Activated T-cell treated with anti-CD3 and anti-CD28 coated beads, Interleukin-2, amount 50 U/mL, for 24 hours (primary cell): ENCODE data around the gene MAP3K14.

ENCODE experiments used
- DNase-seq: peaks from one replicate; pipeline ENCODE4 v3.0.0-alpha.2; 2020
- H3K27ac Mint-ChIP-seq: 2 replicates; pipeline ENCODE4 v1.8.0; 2020; ENCODE audit warnings: mild to moderate bottlenecking, mixed read lengths
- H3K27me3 Mint-ChIP-seq: 2 replicates; pipeline ENCODE4 v1.8.0; 2020; ENCODE audit warnings: mixed read lengths
- H3K36me3 Mint-ChIP-seq: 2 replicates; pipeline ENCODE4 v1.8.0; 2020; ENCODE audit warnings: low read depth, mixed read lengths
- H3K4me1 Mint-ChIP-seq: 2 replicates; pipeline ENCODE4 v1.8.0; 2020; ENCODE audit warnings: low read depth, mixed read lengths
- H3K4me3 Mint-ChIP-seq: 2 replicates; pipeline ENCODE4 v1.8.0; 2020; ENCODE audit warnings: mild to moderate bottlenecking, moderate library complexity, mixed read lengths
- H3K9me3 Mint-ChIP-seq: 2 replicates; pipeline ENCODE4 v1.8.0; 2020; ENCODE audit warnings: mixed read lengths

Gene MAP3K14

DNA sequence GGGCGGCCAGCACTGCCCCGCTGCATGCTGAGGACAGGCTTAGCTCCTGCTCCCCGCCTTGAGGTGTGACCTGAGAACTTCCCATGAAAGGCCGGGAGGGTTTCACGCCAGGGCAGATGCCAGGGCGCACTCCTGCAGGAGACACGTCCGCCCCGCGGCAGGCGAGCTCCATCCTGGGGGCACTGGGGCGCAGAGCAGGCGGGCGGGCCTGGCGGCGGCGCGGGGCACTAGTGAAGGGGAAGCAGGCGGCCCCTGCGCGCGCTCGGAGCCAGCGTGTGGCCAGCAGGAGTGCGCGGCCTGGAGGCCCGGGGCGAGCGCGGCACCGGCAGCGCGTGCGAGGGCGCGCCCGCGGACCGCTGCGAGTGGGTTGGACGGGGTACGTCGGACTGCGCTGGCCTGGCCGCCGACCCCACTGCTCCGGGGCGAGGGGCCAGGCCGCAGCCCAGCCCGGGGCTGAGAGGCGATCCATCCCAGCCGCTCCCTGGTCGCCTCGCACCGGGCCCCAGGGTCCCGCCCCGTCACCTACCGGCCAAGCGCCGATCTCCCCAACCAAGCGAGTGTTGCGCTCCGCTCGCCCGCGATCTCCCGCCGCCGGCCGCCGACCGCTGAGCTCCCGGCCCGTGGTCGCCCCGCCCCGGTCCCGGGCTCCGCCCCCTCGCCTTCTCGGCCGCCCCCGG lies at the start of gene MAP3K14:
TSS of gene MAP3K14 (minus strand) at position 587 of the 677 bp plus-strand sequence. CDS start 26,275 bp downstream, outside the sequence.
- Mint-ChIP-seq H3K4me3 (peak within 1 kb of the TSS; percentile 93), H3K36me3 (peaks cover 45% of the 10 kb centered on the region), H3K4me1 (peaks cover 68% of the 10 kb centered on the region), H3K27ac (peak within 1 kb of the TSS; percentile 97), H3K27me3 (no peaks in the 10 kb centered on the region), H3K9me3 (no peaks in the 10 kb centered on the region)
- peak; percentile 80 for DNase-seq

DNA sequence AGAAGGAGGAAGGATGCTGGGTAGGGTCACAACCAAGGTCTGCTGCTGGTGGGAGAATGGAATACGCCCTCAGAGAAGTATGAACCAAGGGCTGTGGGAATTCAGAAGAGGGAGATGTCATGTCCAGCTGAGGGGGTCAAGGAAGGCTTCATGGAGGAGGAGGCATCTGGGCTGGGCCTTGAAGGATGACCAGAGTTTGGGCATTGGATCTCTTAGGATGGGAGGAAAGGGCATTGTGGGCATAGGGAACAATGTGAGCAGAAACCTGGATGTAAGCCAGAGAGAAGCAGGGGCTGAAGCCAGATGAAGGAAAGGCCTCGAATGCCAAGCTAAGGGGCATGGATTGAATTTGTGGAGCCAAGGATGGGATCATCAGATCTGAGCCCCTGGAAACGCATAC lies 49.2 kb upstream of the MAP3K14 start:
- Mint-ChIP-seq H3K27ac (no peak overlapping the region), H3K4me3 (no peak overlapping the region), H3K4me1 (peaks cover 4% of the 10 kb centered on the region), H3K27me3 (peaks cover 12% of the 10 kb centered on the region), H3K9me3 (no peaks in the 10 kb centered on the region), H3K36me3 (no peaks in the 10 kb centered on the region)
- DNase-seq = no peak

DNA sequence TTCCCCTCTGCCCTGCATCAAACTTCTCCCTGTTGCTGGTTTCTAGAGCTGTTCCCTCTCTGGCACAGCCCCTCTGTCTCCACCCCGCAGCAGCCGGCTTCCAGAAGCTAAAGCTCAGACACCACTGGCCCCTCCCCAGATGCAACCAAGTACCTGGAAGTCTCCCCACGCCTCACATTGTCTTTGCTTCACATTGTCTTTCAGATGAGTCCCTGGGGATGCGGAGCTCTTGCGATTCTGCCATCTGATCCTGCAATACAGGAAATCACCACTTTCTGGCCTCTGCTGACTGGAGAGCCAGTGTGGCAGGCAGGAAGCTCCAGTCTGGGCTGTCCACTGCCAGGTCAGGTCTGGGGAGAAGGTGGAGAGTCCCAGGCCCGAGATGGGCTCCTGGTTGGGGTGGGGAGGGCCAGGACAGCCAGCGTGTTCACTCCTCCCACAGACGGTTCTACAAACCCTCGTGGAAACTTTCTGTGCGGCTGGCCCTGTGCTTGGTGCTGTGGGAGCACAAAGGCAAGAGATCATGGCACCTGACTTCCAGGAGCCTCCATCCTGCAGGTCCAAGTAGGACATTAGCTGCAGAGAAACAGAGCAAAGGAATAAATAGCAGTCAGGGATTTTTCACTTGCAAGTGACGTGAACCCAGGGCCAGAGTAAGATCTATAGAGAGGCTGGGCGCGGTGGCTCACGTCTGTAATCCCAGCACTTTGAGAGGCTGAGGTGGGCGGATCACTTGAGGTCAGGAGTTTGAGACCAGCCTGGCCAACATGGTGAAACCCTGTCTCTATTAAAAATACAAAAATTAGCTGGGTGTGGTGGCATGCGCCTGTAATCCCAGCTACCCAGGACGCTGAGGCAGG lies 47.9 kb upstream of the MAP3K14 start:
- Mint-ChIP-seq H3K27ac (no peak overlapping the region), H3K36me3 (no peaks in the 10 kb centered on the region), H3K4me3 (no peak overlapping the region), H3K27me3 (peaks cover 18% of the 10 kb centered on the region), H3K4me1 (no peaks in the 10 kb centered on the region), H3K9me3 (no peaks in the 10 kb centered on the region)
- no peak for DNase-seq

DNA sequence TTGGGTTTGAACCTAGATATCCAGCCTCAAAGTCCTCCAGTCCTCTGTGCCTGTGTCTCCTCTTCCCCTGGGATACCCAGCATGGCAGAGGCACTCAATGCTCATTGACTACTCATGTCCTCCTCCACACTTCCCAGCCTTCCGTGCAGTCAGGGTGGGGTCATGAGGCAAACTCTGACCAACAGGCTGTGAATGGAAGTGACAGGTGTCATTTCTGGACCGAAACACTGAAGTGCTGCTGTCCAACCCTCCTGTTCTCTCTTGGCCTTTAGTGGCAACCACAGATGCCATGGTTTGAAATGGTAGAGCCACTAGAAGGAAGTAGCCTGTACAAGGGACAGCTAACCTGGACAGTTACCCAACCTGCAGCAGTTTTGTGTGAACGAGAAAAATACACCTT lies 46.7 kb upstream of the MAP3K14 start:
- H3K27ac Mint-ChIP-seq = no peak overlapping the region
- no peaks in the 10 kb centered on the region for H3K9me3 Mint-ChIP-seq
- no peak overlapping the region for H3K4me3 Mint-ChIP-seq
- no peaks in the 10 kb centered on the region for H3K36me3 Mint-ChIP-seq
- peak; percentile 17 for DNase-seq
- peaks cover 3% of the 10 kb centered on the region for H3K4me1 Mint-ChIP-seq
- H3K27me3 Mint-ChIP-seq = peaks cover 18% of the 10 kb centered on the region

DNA sequence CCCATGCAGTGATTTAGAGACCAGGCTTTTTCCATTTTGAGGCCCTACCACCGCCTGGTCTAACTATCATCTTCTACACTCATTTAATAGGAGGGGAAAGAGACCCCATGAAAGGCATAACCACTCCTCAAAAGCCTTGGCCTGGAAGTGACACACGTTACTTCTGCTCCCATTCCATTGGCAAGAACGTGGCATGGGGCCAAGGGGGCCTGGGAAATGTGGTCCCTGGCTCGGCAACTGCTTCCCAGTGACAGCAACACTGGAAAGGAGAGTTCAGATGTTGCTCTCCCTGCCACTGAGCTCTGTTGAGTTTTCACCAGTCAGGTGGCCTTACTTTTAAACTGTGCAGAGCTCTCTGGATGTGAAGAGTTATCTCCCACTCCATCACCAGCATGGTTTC lies 45.2 kb upstream of the MAP3K14 start:
- peaks cover 13% of the 10 kb centered on the region for H3K4me1 Mint-ChIP-seq
- H3K4me3 Mint-ChIP-seq = no peak overlapping the region
- no peaks in the 10 kb centered on the region for H3K36me3 Mint-ChIP-seq
- DNase-seq = peak; percentile 23
- peaks cover 2% of the 10 kb centered on the region for H3K9me3 Mint-ChIP-seq
- peaks cover 18% of the 10 kb centered on the region for H3K27me3 Mint-ChIP-seq
- no peak overlapping the region for H3K27ac Mint-ChIP-seq

DNA sequence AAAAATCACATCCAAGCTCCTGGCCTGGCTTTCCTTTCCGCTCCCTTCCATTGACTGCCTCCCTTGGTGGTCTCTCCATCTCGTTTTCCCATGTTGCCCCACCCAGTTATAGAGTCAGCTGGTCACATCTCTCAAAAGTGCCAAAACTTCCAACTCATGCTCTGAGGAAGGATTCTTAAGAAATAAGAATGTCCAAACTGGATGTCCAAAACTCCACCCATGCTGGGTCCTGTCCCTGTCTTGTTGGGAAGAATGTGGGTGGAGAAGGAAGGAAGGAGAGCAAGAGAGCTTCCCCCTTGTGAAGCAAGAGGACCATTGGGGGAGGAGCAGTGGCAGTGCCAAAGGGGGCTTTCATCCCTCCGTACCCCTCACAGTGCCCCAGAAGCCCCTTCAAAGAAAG lies 44.6 kb upstream of the MAP3K14 start:
- no peak overlapping the region for H3K4me3 Mint-ChIP-seq
- peaks cover 2% of the 10 kb centered on the region for H3K9me3 Mint-ChIP-seq
- peaks cover 18% of the 10 kb centered on the region for H3K27me3 Mint-ChIP-seq
- H3K36me3 Mint-ChIP-seq = no peaks in the 10 kb centered on the region
- peaks cover 17% of the 10 kb centered on the region for H3K4me1 Mint-ChIP-seq
- no peak for DNase-seq
- no peak overlapping the region for H3K27ac Mint-ChIP-seq

DNA sequence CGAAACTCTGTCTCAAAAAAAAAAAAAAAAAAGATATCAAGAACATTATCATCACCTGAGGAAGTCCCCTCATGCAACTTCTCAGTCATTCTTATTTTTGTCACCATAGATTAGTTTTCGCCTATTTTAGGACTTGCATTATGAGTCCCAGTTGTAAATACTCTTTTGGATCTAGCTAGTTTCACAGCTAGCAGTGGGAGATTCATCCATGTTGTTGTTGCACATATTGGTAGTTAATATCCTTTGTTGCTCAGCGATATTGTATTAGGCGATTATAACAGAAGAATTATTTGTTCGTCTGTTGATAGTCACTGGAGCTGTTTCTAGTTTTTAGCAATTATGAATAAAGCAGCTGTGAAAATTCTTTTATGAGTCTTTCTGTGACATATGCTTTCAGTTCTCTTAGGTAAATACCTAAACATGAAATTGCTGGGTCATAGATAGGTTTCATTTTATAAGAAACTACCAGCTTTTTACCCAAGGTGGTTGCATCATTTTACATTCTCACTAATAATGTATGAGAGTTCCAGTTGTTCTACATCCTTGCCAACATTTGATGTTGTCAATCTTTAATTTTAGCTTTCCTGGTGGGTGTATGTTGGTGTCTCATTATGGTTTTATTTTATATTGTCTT lies 40.7 kb upstream of the MAP3K14 start:
- DNase-seq = no peak
- no peak overlapping the region for H3K4me3 Mint-ChIP-seq
- H3K27me3 Mint-ChIP-seq = peaks cover 11% of the 10 kb centered on the region

DNA sequence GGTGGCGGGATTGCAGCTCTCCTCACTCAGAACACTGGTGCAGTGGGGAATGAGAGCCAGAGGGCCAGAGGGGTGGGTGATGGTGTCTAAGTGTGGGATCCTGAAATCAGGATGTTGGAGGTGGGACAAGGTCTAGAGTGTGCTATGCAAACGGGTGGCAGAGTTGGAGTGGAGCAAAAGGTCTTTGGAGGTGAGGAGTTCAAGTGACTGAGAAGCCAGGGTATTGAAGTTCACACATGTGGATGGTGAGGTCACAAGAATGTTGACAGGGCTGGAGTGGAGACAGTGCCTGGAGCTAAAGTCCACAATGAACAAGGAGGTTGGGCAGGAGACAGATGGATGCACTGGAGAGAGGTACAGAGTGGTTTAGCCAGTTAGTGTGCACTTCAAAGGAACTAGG lies 38.3 kb upstream of the MAP3K14 start:
- Mint-ChIP-seq H3K36me3 (no peaks in the 10 kb centered on the region), H3K4me3 (no peak overlapping the region), H3K27me3 (no peaks in the 10 kb centered on the region), H3K27ac (no peak overlapping the region), H3K4me1 (peaks cover 39% of the 10 kb centered on the region), H3K9me3 (peaks cover 7% of the 10 kb centered on the region)
- DNase-seq = no peak

More for the DNA sequence above, 40.7 kb upstream of the MAP3K14 start:
- H3K27ac Mint-ChIP-seq = peak overlapping the region; percentile 67
- H3K4me1 Mint-ChIP-seq = peaks cover 33% of the 10 kb centered on the region
- peaks cover 4% of the 10 kb centered on the region for H3K9me3 Mint-ChIP-seq
- no peaks in the 10 kb centered on the region for H3K36me3 Mint-ChIP-seq

DNA sequence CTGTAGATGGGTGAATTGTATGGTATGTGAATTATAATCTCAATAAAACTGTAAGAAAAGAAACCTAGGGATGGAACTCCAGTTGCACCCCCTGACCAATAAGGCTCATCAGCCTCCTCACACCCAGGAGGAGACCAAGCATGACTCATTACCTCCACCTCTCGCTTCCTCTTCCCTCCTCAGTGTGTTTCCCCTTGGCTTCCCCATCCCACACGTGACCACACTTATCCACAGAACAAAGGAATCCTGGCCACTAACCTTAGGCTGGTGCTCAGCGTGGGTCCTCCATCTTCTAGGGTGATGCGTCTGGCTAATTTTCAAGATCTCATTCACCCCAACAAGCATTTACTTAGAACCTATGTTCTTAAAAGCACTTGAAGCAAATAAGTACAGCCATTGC lies 36.2 kb upstream of the MAP3K14 start:
- H3K36me3 Mint-ChIP-seq = no peaks in the 10 kb centered on the region
- H3K27ac Mint-ChIP-seq = peak overlapping the region; percentile 83
- no peaks in the 10 kb centered on the region for H3K27me3 Mint-ChIP-seq
- peaks cover 7% of the 10 kb centered on the region for H3K9me3 Mint-ChIP-seq
- no peak overlapping the region for H3K4me3 Mint-ChIP-seq
- DNase-seq = peak; percentile 44
- peaks cover 34% of the 10 kb centered on the region for H3K4me1 Mint-ChIP-seq

DNA sequence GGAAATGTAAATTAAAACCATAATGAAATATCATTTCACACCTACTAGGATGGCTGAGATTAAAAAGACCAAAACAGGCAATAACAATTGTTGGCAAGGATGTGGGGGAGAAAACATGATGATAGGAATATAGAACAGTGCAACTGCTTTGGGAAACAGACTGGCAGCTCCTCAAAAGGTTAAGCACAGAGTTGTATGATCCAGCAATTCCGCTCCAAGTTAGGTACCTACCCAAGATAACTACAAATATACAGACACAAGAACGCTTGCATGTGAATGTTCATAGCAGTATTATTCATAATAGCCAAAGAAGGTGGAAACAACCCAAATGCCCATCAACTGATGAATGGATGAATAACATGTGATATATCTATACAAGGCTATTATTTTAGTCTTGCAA lies 35.0 kb upstream of the MAP3K14 start:
- no peaks in the 10 kb centered on the region for H3K36me3 Mint-ChIP-seq
- no peak overlapping the region for H3K4me3 Mint-ChIP-seq
- H3K4me1 Mint-ChIP-seq = peaks cover 24% of the 10 kb centered on the region
- peaks cover 5% of the 10 kb centered on the region for H3K9me3 Mint-ChIP-seq
- H3K27ac Mint-ChIP-seq = no peak overlapping the region
- no peak for DNase-seq
- no peaks in the 10 kb centered on the region for H3K27me3 Mint-ChIP-seq

DNA sequence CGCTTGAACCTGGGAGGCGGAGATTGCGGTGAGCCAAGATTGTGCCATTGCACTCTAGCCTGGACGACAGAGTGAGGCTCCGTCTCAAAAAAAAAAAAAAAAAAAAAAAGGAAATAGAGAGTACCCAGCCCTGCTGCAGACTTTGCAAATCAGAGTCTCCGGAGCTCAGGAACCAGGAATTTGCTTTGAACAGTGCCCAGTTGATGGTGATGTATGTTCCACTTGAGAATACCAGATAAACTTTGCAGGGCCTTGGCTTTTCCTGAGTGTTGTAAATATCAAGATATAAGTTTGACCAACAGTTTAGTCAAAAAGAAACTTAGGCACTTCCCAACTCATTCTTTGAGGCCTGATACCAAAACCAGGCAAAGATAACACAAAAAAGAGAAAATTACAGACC lies 30.6 kb upstream of the MAP3K14 start:
- no peaks in the 10 kb centered on the region for H3K27me3 Mint-ChIP-seq
- DNase-seq = no peak
- H3K4me3 Mint-ChIP-seq = no peak overlapping the region
- peaks cover 3% of the 10 kb centered on the region for H3K9me3 Mint-ChIP-seq
- peaks cover 11% of the 10 kb centered on the region for H3K4me1 Mint-ChIP-seq
- H3K36me3 Mint-ChIP-seq = no peaks in the 10 kb centered on the region
- no peak overlapping the region for H3K27ac Mint-ChIP-seq

DNA sequence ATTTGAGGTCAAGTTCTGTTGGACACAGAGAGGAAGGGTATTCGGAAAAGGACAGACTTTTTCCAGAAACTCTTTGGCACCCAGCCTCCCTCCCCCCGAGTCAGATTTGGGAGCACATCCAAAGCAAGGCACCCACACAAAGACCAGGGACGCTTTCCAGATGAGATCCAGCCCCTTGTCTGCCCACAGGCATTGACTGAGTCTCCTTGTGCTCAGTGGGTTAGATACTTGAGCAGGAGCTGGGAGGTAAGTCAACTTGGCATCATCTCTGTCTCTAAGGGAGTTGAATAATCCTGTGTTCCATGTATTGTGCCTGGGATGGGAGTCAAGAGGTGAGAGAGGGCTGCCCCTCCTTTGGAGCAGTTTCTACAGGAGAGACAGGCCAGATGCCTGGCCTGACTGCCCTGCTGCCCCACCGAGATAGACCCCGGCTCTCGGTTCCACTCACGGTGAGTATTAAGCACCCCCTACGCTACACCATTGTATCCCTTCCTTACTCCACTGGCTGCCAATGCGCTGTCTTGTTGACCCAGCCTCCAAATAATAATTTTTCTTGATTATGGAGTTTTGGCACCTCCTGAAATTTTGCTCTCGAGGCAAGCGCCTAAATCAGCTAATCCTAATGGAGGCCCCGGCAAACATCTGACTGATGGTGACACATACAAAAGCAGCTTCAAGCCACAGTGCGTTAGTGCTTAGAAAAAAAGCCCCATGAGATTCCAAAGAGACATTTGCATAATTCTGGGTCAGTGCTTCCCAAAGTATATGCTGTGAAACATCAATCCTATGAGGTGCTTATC lies 29.6 kb upstream of the MAP3K14 start:
- no peak for DNase-seq
- no peaks in the 10 kb centered on the region for H3K36me3 Mint-ChIP-seq

DNA sequence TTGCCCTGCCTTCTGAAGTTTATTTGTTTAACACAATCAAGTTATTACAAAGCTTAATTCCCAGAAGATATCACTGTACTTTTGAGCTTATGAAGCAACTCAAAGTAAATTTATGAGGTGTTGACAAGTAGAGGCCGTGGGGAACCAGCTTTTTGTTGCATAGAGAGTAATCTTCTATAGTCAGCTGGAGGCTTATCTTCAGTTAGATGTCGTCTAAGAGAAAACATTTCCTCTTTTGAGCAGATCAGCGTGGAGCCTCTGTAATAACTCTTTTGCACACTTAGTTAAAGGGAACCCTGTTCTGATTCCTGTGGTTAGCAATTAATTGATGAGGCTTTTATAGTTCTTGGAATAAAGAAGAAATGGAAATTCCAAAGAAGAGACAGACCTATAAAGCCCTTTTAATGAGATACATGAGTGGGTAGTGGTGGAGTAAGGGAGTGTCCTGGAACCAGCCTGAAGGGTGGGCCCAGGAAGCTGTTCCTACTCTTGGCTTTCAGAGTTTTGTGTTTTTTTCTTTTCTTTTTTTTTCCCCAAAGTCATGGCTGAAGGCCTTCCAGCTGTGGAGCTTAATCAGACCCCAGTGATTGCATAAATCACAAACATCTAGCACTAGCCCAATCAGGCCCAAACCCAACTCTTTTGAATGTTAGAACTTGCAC lies 28.9 kb upstream of the MAP3K14 start:
- Mint-ChIP-seq H3K27me3 (no peaks in the 10 kb centered on the region), H3K9me3 (no peaks in the 10 kb centered on the region), H3K27ac (no peak overlapping the region), H3K36me3 (no peaks in the 10 kb centered on the region), H3K4me1 (peaks cover 6% of the 10 kb centered on the region), H3K4me3 (no peak overlapping the region)
- DNase-seq = no peak

More for the DNA sequence above, 29.6 kb upstream of the MAP3K14 start:
- no peaks in the 10 kb centered on the region for H3K27me3 Mint-ChIP-seq
- no peak overlapping the region for H3K27ac Mint-ChIP-seq
- H3K4me1 Mint-ChIP-seq = peaks cover 6% of the 10 kb centered on the region
- H3K9me3 Mint-ChIP-seq = peaks cover 3% of the 10 kb centered on the region
- H3K4me3 Mint-ChIP-seq = no peak overlapping the region

DNA sequence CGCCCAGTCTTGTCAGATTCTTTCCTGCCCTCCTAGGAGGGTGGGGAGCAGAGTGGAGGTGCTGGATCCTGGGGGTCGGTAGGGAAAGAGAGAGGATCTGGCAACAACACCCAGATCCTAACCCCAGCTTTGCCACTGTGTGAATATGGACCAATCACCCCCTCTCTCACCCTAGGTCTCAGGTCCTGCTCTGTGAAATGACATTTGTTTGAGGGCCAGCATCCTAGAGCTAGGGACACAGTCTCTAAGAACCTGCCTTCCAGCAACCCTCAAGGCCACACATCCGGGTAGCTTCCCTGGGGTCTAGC lies 28.4 kb upstream of the MAP3K14 start:
- no peak overlapping the region for H3K27ac Mint-ChIP-seq
- H3K9me3 Mint-ChIP-seq = no peaks in the 10 kb centered on the region
- no peaks in the 10 kb centered on the region for H3K27me3 Mint-ChIP-seq
- H3K4me1 Mint-ChIP-seq = peaks cover 6% of the 10 kb centered on the region
- no peaks in the 10 kb centered on the region for H3K36me3 Mint-ChIP-seq
- H3K4me3 Mint-ChIP-seq = no peak overlapping the region
- DNase-seq = no peak
